ENCODE measurements around the gene CFI. TPM values are rescaled to one million over a fixed set of nuclear protein-coding genes. Genes with fewer than 3 reads are reported as not detected.

The CFI gene
- total and polyA plus RNA-seq, 2 of the 8 experiments (the other 6 are each of a cell fraction or from before 2014, with no cell fraction given): not detected

- Histone ChIP-seq H3K36me3 (ENCODE audit: control insufficient read depth in 2 of 4, insufficient read depth in 4 of 4, low read length in 3 of 4) (no peaks in the 10 kb centered on the region), H3K18ac (ENCODE audit: extremely low read depth, low read length) (no peak overlapping the region), H3K23me2 (ENCODE audit: low read depth, low read length) (peaks cover 4% of the 10 kb centered on the region), H2BK120ac (replicated peaks; ENCODE audit: low read depth, low read length) (no peak overlapping the region), H2BK12ac (ENCODE audit: low read depth, low read length) (no peak overlapping the region), H3K27ac (ENCODE audit: low read depth, low read length) (no peak overlapping the region), H4K20me1 (replicated peaks in 1 of 2; ENCODE audit: control insufficient read depth in 1 of 2, insufficient read depth in 2 of 2, low read length in 2 of 2) (no peaks in the 10 kb centered on the region), H3K79me1 (ENCODE audit: low read depth, low read length) (no peaks in the 10 kb centered on the region), H2BK15ac (ENCODE audit: low read length) (no peak overlapping the region), H2BK5ac (ENCODE audit: low read depth, low read length) (no peak overlapping the region), H4K8ac (ENCODE audit: extremely low read depth, insufficient read depth, low read length) (no peak overlapping the region), H2AFZ (ENCODE audit: low read length) (no peak overlapping the region), H3K4me1 (replicated peaks in 1 of 4; ENCODE audit: control insufficient read depth in 3 of 4, insufficient read depth in 4 of 4, low read length in 3 of 4) (no peaks in the 10 kb centered on the region), H3K9ac (replicated peaks in 1 of 4; ENCODE audit: extremely low read depth in 1 of 4, low read depth in 3 of 4, low read length in 3 of 4) (no peak overlapping the region), H4K5ac (ENCODE audit: insufficient read length, low read depth, low read length) (no peak overlapping the region), H2AK5ac (ENCODE audit: low read depth, low read length) (no peak overlapping the region), H3K4me2 (ENCODE audit: insufficient read depth in 1 of 2, low read depth in 2 of 2, low read length in 2 of 2) (no peak overlapping the region), H3K4ac (replicated peaks; ENCODE audit: insufficient read length, low read depth, low read length) (no peak overlapping the region), H2BK20ac (ENCODE audit: low read length) (no peak overlapping the region), H4K91ac (replicated peaks; ENCODE audit: insufficient read length, low read length) (no peak overlapping the region), H3K79me2 (ENCODE audit: control insufficient read depth in 1 of 2, insufficient read depth in 2 of 2, low read length in 2 of 2) (peaks cover 0 to 6% of the 10 kb centered on the region in 2 experiments; a peak in 2 of 4 replicates), H3K27me3 (replicated peaks in 1 of 4; ENCODE audit: control insufficient read depth in 3 of 4, extremely low read depth in 1 of 4, insufficient read depth in 3 of 4, low read length in 3 of 4) (no peaks in the 10 kb centered on the region), H3K4me3 (ENCODE audit: extremely low read depth in 1 of 4, insufficient read depth in 2 of 4, low read depth in 3 of 4, low read length in 4 of 4) (no peak overlapping the region), H3K23ac (ENCODE audit: insufficient read length) (no peak overlapping the region), H3K56ac (replicated peaks; ENCODE audit: insufficient read length, low read depth, low read length) (no peak overlapping the region), H3K14ac (ENCODE audit: insufficient read length) (no peak overlapping the region), H3K9me3 (ENCODE audit: insufficient read depth in 2 of 2, low read depth in 1 of 2, low read length in 1 of 2) (no peaks in the 10 kb centered on the region)
- 95% methylated on average over 5 of the region's 5 CpGs; no CpG with 5 or more reads in 1 of the 2 experiments for WGBS, 2 experiments (ENCODE audit: extremely low coverage in 1 of 2, insufficient coverage in 1 of 2, insufficient read length in 1 of 2, insufficient replicate concordance in 2 of 2, low coverage in 1 of 2, low lambda C conversion rate in 2 of 2, missing lambda C conversion rate in 1 of 2)
- FAIRE-seq (no peak), DNase-seq (ENCODE audit: low read depth in 1 of 2, low spot score in 2 of 2) (no peak)
- CTCF ChIA-PET (ENCODE audit: partially characterized antibody): no interaction called here
- POLR2A ChIA-PET (ENCODE audit: partially characterized antibody): interaction anchor here (1.3 kb wide), 1 partner anchor 30 kb away, joined by 3 read pairs; the partner anchor contains the start of gene CASP6
- TF ChIP-seq HDAC2 (IDR thresholded peaks at IDR 0.05; ENCODE audit: borderline replicate concordance in 1 of 2, low read depth in 2 of 2, low read length in 2 of 2): no peak
- TF ChIP-seq SIN3A (conservative IDR thresholded peaks at IDR 0.05 in 1 of 2, IDR thresholded peaks at IDR 0.05 in 1 of 2; ENCODE audit: low read depth in 1 of 2, low read length in 2 of 2): no peak
- TF ChIP-seq GTF2F1 (IDR thresholded peaks at IDR 0.05; ENCODE audit: borderline replicate concordance, low read depth, low read length): no peak
- TF ChIP-seq GABPA (IDR thresholded peaks at IDR 0.05; ENCODE audit: borderline replicate concordance, insufficient read depth, low read length): no peak
- TF ChIP-seq POLR2AphosphoS5 (IDR thresholded peaks at IDR 0.05; ENCODE audit: low read depth, low read length): no peak
- TF ChIP-seq TEAD4 (IDR thresholded peaks at IDR 0.05; ENCODE audit: low read depth, low read length): no peak
- TF ChIP-seq ATF2 (IDR thresholded peaks at IDR 0.05; ENCODE audit: low read length): no peak
- no peak for TF ChIP-seq SP2 (IDR thresholded peaks at IDR 0.05; ENCODE audit: low read length)
- TF ChIP-seq SUZ12 (IDR thresholded peaks at IDR 0.05; ENCODE audit: low read length): no peak
- no peak for TF ChIP-seq ZNF274 (IDR thresholded peaks at IDR 0.05; ENCODE audit: borderline replicate concordance, extremely low read depth, low read length)
- no peak for TF ChIP-seq KDM5A (IDR thresholded peaks at IDR 0.05; ENCODE audit: low read length)
- TF ChIP-seq SIRT6 (IDR thresholded peaks at IDR 0.05; ENCODE audit: low read length): no peak
These were observed 68.1 kb downstream of the CFI start for GRCh38 chr4:109733728-109734127.

Measured in H1 (cell line).